ENCODE data around the gene ABHD17A.

GRCh38 chr19:1889907-1890306 lies 4.6 kb upstream of the ABHD17A start:
- TF ChIP-seq NFIC (IDR thresholded peaks at IDR 0.05) (no peak), YY1 (IDR thresholded peaks at IDR 0.05; ENCODE audit: low read depth) (no peak), CREB1 (IDR thresholded peaks at IDR 0.05; ENCODE audit: low read depth) (no peak), EP300 (IDR thresholded peaks at IDR 0.05; ENCODE audit: borderline replicate concordance) (no peak), MAX (IDR thresholded peaks at IDR 0.05) (no peak), TAF1 (IDR thresholded peaks at IDR 0.05; ENCODE audit: low read depth) (no peak), CEBPB (IDR thresholded peaks at IDR 0.05) (no peak), RAD21 (IDR thresholded peaks at IDR 0.05; ENCODE audit: low read depth) (no peak), FOXM1 (IDR thresholded peaks at IDR 0.05; ENCODE audit: borderline replicate concordance, low read depth) (no peak)

Data from Ishikawa (cell line).